IMR-90 (cell line): ENCODE results near the gene XRCC5. TPM values are rescaled to one million over a fixed set of nuclear protein-coding genes. Genes with fewer than 3 reads are reported as not detected.

ENCODE experiments used
- ATAC-seq: fragments of 200-7000 bp; cut with Tn5 transposase; 2 replicates; pipeline ENCODE4 v1.9.1; 2020; ENCODE audit warnings: low read depth, mild to moderate bottlenecking, moderate library complexity
- BruUV-seq: library from RNA; stranded (reverse); fragments of 400-500 nt; replicated peaks from 2 replicates; lab custom pipeline; 2021; lab: Mats Ljungman, UMichigan
- CTCF ChIA-PET: fragments of 300-600 bp; formaldehyde crosslinking; extraction: SDS; loops from one replicate; lab custom pipeline; 2021; ENCODE audit warnings: antibody characterized with exemption; lab: Yijun Ruan, JAX
- POLR2A ChIA-PET: fragments of 300-600 bp; sonication (Branson Sonifier 250); formaldehyde crosslinking; loops from one replicate; lab custom pipeline; 2022; ENCODE audit warnings: antibody characterized with exemption; ENCODE audit not compliant: unreplicated experiment; lab: Charles Lee
- DNase-seq: peaks from one replicate; pipeline ENCODE4 v3.0.0; 2013
- H2AFZ ChIP-seq: replicated peaks from 2 replicates; pipeline ENCODE3; 2013; ENCODE audit warnings: low read length, mild to moderate bottlenecking; ENCODE audit not compliant: poor library complexity
- H2AK5ac ChIP-seq: 2 replicates; pipeline ENCODE4 v1.6.1; 2013; ENCODE audit warnings: low read depth, low read length, inconsistent platforms
- H2AK9ac ChIP-seq: replicated peaks from 2 replicates; pipeline ENCODE3; 2013; ENCODE audit warnings: mild to moderate bottlenecking, low read depth, low read length, moderate library complexity; ENCODE audit not compliant: poor library complexity
- H2BK120ac ChIP-seq: 2 replicates; pipeline ENCODE4 v1.6.1; 2013; ENCODE audit warnings: low read depth, low read length, inconsistent platforms
- H2BK15ac ChIP-seq: 3 replicates; pipeline ENCODE4 v1.6.1; 2013; ENCODE audit warnings: low read depth, low read length, inconsistent platforms
- H2BK20ac ChIP-seq: 2 replicates; pipeline ENCODE4 v1.6.1; 2013; ENCODE audit warnings: low read depth, mild to moderate bottlenecking, inconsistent platforms, low read length, moderate library complexity
- H2BK5ac ChIP-seq: 2 replicates; pipeline ENCODE4 v1.6.1; 2013; ENCODE audit warnings: mild to moderate bottlenecking, low read depth, low read length, inconsistent platforms; ENCODE audit not compliant: poor library complexity, severe bottlenecking
- H3K14ac ChIP-seq: replicated peaks from 2 replicates; pipeline ENCODE4 v1.6.1; 2013; ENCODE audit warnings: low read depth, low read length, inconsistent platforms
- H3K18ac ChIP-seq: 2 replicates; pipeline ENCODE4 v1.6.1; 2013; ENCODE audit warnings: low read depth, low read length, control low read depth
- H3K23ac ChIP-seq: 2 replicates; pipeline ENCODE4 v1.6.1; 2013; ENCODE audit warnings: low read depth, low read length, inconsistent platforms
- H3K27ac ChIP-seq: 2 replicates; pipeline ENCODE4 v1.5.1; 2013; ENCODE audit warnings: mild to moderate bottlenecking, control low read depth, low read length; ENCODE audit not compliant: insufficient read depth
- H3K27me3 ChIP-seq: 2 replicates; pipeline ENCODE4 v1.6.1; 2013; ENCODE audit warnings: low read length; ENCODE audit not compliant: control insufficient read depth, insufficient read depth
- H3K36me3 ChIP-seq: 2 replicates; pipeline ENCODE4 v1.6.1; 2013; ENCODE audit warnings: low read length, mixed read lengths; ENCODE audit not compliant: control insufficient read depth, insufficient read depth
- H3K4ac ChIP-seq: 2 replicates; pipeline ENCODE4 v1.6.1; 2013; ENCODE audit warnings: low read depth, low read length, inconsistent platforms
- H3K4me1 ChIP-seq: 2 replicates; pipeline ENCODE4 v1.6.1; 2013; ENCODE audit warnings: low read length, mixed read lengths; ENCODE audit not compliant: control insufficient read depth, insufficient read depth
- H3K4me2 ChIP-seq: 2 replicates; pipeline ENCODE4 v1.6.1; 2013; ENCODE audit warnings: low read depth, mild to moderate bottlenecking, control low read depth, low read length, moderate library complexity
- H3K4me3 ChIP-seq: 2 replicates; pipeline ENCODE4 v1.5.1; 2013; ENCODE audit warnings: low read depth, mild to moderate bottlenecking, control low read depth, low read length, moderate library complexity; ENCODE audit not compliant: insufficient read depth
- H3K56ac ChIP-seq: 2 replicates; pipeline ENCODE4 v1.6.1; 2013; ENCODE audit warnings: low read length, inconsistent platforms; ENCODE audit not compliant: insufficient read depth; ENCODE audit errors: extremely low read depth
- H3K79me1 ChIP-seq, 2 experiments: 2 replicates each; pipeline ENCODE4 v1.6.1; 2013; ENCODE audit warnings: low read length in 2 of 2, inconsistent platforms in 1 of 2, low read depth in 1 of 2
- H3K9ac ChIP-seq: 2 replicates; pipeline ENCODE4 v1.6.1; 2013; ENCODE audit warnings: low read depth, low read length, control low read depth
- H3K9me1 ChIP-seq: 2 replicates; pipeline ENCODE4 v1.6.1; 2013; ENCODE audit warnings: low read length, inconsistent platforms; ENCODE audit not compliant: insufficient read depth
- H3K9me3 ChIP-seq: 2 replicates; pipeline ENCODE4 v1.6.1; 2013; ENCODE audit warnings: low read length; ENCODE audit not compliant: control insufficient read depth, insufficient read depth
- H4K20me1 ChIP-seq: 2 replicates; pipeline ENCODE4 v1.6.1; 2013; ENCODE audit warnings: low read length, inconsistent platforms; ENCODE audit not compliant: insufficient read depth
- H4K5ac ChIP-seq: 2 replicates; pipeline ENCODE4 v1.6.1; 2013; ENCODE audit warnings: mild to moderate bottlenecking, low read depth, low read length, control low read depth
- H4K8ac ChIP-seq, 2 experiments: 2 replicates each; pipeline ENCODE4 v1.6.1; 2013; ENCODE audit warnings: low read depth in 2 of 2, low read length in 2 of 2, control low read depth in 1 of 2, inconsistent platforms in 1 of 2
- H4K91ac ChIP-seq: 2 replicates; pipeline ENCODE4 v1.6.1; 2013; ENCODE audit warnings: low read depth, low read length, inconsistent platforms; ENCODE audit not compliant: insufficient read depth
- BHLHE40 ChIP-seq: fragments of 150-350 bp; IDR thresholded peaks from 2 replicates; pipeline ENCODE4 v1.6.1; 2016; ENCODE audit warnings: mild to moderate bottlenecking, low read depth, low read length
- CEBPB ChIP-seq: IDR thresholded peaks from 2 replicates; pipeline ENCODE4 v1.6.1; 2012; ENCODE audit warnings: low read depth, low read length, improper control_type of control experiment
- CHD1 ChIP-seq: IDR thresholded peaks from 2 replicates; pipeline ENCODE4 v1.6.1; 2012; ENCODE audit warnings: low read depth, low read length, improper control_type of control experiment
- FOS ChIP-seq: fragments of 150-350 bp; IDR thresholded peaks from 2 replicates; pipeline ENCODE4 v1.6.1; 2016; ENCODE audit warnings: low read depth, low read length
- MAFK ChIP-seq: IDR thresholded peaks from 2 replicates; pipeline ENCODE4 v1.6.1; 2012; ENCODE audit warnings: low read depth, low read length, improper control_type of control experiment
- MAZ ChIP-seq: IDR thresholded peaks from 2 replicates; pipeline ENCODE4 v1.6.1; 2012; ENCODE audit warnings: low read depth, mild to moderate bottlenecking, low read length, improper control_type of control experiment, moderate library complexity, borderline replicate concordance
- MXI1 ChIP-seq: IDR thresholded peaks from 2 replicates; pipeline ENCODE4 v1.6.1; 2012; ENCODE audit warnings: low read depth, mild to moderate bottlenecking, low read length, moderate library complexity, borderline replicate concordance
- NFE2L2 ChIP-seq: fragments of 150-350 bp; IDR thresholded peaks from 2 replicates; pipeline ENCODE4 v1.6.1; 2016; ENCODE audit warnings: low read depth, mild to moderate bottlenecking, low read length
- POLR2A ChIP-seq: IDR thresholded peaks from 2 replicates; pipeline ENCODE4 v1.6.1; 2012; ENCODE audit warnings: mild to moderate bottlenecking, low read depth, low read length
- RAD21 ChIP-seq: IDR thresholded peaks from 2 replicates; pipeline ENCODE4 v1.6.1; 2012; ENCODE audit warnings: low read length, improper control_type of control experiment
- RCOR1 ChIP-seq: IDR thresholded peaks from 2 replicates; pipeline ENCODE4 v1.6.1; 2012; ENCODE audit warnings: mild to moderate bottlenecking, low read length, improper control_type of control experiment; ENCODE audit not compliant: insufficient replicate concordance
- RFX5 ChIP-seq: IDR thresholded peaks from 2 replicates; pipeline ENCODE4 v1.8.0; 2012; ENCODE audit warnings: low read depth, mild to moderate bottlenecking, low read length, moderate library complexity
- SMC3 ChIP-seq: fragments of 150-350 bp; IDR thresholded peaks from 2 replicates; pipeline ENCODE4 v1.6.1; 2016; ENCODE audit warnings: low read depth, mild to moderate bottlenecking, antibody characterized with exemption, low read length, moderate library complexity
- WGBS, 2 experiments: methylation state at CpG; one replicate each; pipeline versions ENCODE4 v1.1.5 to v1.1.7; 2013; ENCODE audit warnings: missing lambda C conversion rate in 2 of 2; ENCODE audit not compliant: insufficient read length in 1 of 2; ENCODE audit errors: extremely low coverage in 2 of 2; 5-methylcytosine and 5-hydroxymethylcytosine counted together
- dilution Hi-C: fragments of 300-500 bp; cut with HindIII; formaldehyde crosslinking; loops from one replicate; pipeline ENCODE4 v1.14.3; 2018; ENCODE audit warnings: low sequenced_read_pairs; ENCODE audit not compliant: unreplicated experiment
- in situ Hi-C: fragments of 300-500 bp; cut with MboI; formaldehyde crosslinking; loops from 3 replicates; pipeline ENCODE4 v1.14.3; 2019; ENCODE audit warnings: low sequenced_read_pairs, inconsistent platforms, mixed read lengths
- intact Hi-C: fragments of 100-400 bp; cut with micrococcal nuclease; formaldehyde crosslinking; loops from 2 replicates; pipeline ENCODE4 v1.10.0; 2022
- polyA plus RNA-seq, 3 experiments: library from polyadenylated mRNA; depleted of rRNA; stranded (reverse); fragments of >200 nt; gene quantifications; 2 replicates each; pipeline ENCODE4 v1.2.3, GENCODE V29; 2012; ENCODE audit warnings: low replicate concordance in 1 of 3
- total RNA-seq: library from RNA; depleted of rRNA; stranded (reverse); fragments of >200 nt; gene quantifications from 2 replicates; pipeline ENCODE4 v1.2.3, GENCODE V29; 2012
- TF ChIP-seq, protein P1 (sequence below): fragments of 150-350 bp; IDR thresholded peaks from 2 replicates; pipeline ENCODE4 v1.6.1; 2016; ENCODE audit warnings: low read depth, mild to moderate bottlenecking, low read length, moderate library complexity, borderline replicate concordance
- TF ChIP-seq, protein P2 (sequence below): conservative IDR thresholded peaks from 2 replicates; pipeline ENCODE4 v1.5.1; 2012; ENCODE audit warnings: mild to moderate bottlenecking, low read depth, low read length, improper control_type of control experiment
- TF ChIP-seq, protein P3 (sequence below): fragments of 150-350 bp; IDR thresholded peaks from 2 replicates; pipeline ENCODE4 v1.6.1; 2017; ENCODE audit warnings: mild to moderate bottlenecking, antibody characterized with exemption, low read length, low read depth

The XRCC5 gene
- total and polyA plus RNA-seq, 2 of the 4 experiments (the other 2 are of a cell fraction): 144 to 509 TPM

DNA sequence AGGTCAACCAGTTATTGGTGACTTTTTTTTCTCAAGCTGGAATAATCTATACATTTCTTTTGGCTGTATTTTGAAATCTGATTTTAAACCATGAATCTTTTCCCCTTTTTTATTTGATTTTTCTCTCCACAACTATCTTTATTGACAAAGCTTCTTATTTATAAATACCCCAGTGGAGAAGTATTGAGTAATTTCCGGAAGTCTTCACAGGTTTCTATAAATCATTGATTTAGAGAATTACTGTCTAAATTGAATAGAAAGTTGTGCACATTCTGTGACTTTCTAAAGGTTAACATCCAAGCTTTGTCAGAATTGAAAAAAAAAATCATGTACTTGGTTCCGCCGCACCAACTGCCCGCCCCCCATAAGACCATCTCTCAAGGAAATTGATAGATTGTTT is 39.8 kb downstream of the XRCC5 start:
- no peak overlapping the region for H3K23ac ChIP-seq
- no peak overlapping the region for H2AK5ac ChIP-seq
- H3K14ac ChIP-seq: no peak overlapping the region
- intact Hi-C loops: no loop called here
- H2BK20ac ChIP-seq: no peak overlapping the region
- no peak overlapping the region for H2BK15ac ChIP-seq
- no peak overlapping the region for H4K91ac ChIP-seq
- no peak overlapping the region for H2AFZ ChIP-seq
- no peak overlapping the region for H4K8ac ChIP-seq
- no peak overlapping the region for H2BK5ac ChIP-seq
- no peak for TF ChIP-seq RFX5
- TF ChIP-seq, protein P1, sequence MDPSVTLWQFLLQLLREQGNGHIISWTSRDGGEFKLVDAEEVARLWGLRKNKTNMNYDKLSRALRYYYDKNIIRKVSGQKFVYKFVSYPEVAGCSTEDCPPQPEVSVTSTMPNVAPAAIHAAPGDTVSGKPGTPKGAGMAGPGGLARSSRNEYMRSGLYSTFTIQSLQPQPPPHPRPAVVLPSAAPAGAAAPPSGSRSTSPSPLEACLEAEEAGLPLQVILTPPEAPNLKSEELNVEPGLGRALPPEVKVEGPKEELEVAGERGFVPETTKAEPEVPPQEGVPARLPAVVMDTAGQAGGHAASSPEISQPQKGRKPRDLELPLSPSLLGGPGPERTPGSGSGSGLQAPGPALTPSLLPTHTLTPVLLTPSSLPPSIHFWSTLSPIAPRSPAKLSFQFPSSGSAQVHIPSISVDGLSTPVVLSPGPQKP: no peak
- no peak for TF ChIP-seq SMC3
- TF ChIP-seq NFE2L2: no peak
- TF ChIP-seq, protein P2, sequence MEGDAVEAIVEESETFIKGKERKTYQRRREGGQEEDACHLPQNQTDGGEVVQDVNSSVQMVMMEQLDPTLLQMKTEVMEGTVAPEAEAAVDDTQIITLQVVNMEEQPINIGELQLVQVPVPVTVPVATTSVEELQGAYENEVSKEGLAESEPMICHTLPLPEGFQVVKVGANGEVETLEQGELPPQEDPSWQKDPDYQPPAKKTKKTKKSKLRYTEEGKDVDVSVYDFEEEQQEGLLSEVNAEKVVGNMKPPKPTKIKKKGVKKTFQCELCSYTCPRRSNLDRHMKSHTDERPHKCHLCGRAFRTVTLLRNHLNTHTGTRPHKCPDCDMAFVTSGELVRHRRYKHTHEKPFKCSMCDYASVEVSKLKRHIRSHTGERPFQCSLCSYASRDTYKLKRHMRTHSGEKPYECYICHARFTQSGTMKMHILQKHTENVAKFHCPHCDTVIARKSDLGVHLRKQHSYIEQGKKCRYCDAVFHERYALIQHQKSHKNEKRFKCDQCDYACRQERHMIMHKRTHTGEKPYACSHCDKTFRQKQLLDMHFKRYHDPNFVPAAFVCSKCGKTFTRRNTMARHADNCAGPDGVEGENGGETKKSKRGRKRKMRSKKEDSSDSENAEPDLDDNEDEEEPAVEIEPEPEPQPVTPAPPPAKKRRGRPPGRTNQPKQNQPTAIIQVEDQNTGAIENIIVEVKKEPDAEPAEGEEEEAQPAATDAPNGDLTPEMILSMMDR: no peak
- no peak for TF ChIP-seq RCOR1
- no peak for TF ChIP-seq POLR2A
- TF ChIP-seq, protein P3, sequence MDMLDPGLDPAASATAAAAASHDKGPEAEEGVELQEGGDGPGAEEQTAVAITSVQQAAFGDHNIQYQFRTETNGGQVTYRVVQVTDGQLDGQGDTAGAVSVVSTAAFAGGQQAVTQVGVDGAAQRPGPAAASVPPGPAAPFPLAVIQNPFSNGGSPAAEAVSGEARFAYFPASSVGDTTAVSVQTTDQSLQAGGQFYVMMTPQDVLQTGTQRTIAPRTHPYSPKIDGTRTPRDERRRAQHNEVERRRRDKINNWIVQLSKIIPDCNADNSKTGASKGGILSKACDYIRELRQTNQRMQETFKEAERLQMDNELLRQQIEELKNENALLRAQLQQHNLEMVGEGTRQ: no peak
- no peak for TF ChIP-seq RAD21
- TF ChIP-seq CEBPB: no peak
- TF ChIP-seq BHLHE40: no peak
- TF ChIP-seq MXI1: no peak
- no peak for TF ChIP-seq CHD1
- no peak for TF ChIP-seq FOS
- TF ChIP-seq MAFK: no peak
- TF ChIP-seq MAZ: no peak
- ChIA-PET POLR2A (interaction anchor here (0.6 kb wide), 1 partner anchor 57 kb away, joined by 3 read pairs; no protein-coding TSS in a partner anchor), CTCF (no interaction called here)
- H3K27me3 ChIP-seq: no peaks in the 10 kb centered on the region
- H4K5ac ChIP-seq: no peak overlapping the region
- no peak for ATAC-seq
- BruUV-seq: no TSS peak
- H3K18ac ChIP-seq: no peak overlapping the region
- in situ Hi-C loops: no loop called here
- H3K27ac ChIP-seq: no peak overlapping the region
- H4K20me1 ChIP-seq: peaks cover 9% of the 10 kb centered on the region; the same call in 1 of the 2 replicates
- H3K4me1 ChIP-seq: peaks cover 3% of the 10 kb centered on the region; the same call in 1 of the 2 replicates
- WGBS, 2 experiments: no CpG with 5 or more reads among the region's 4 CpGs
- peaks cover 52% of the 10 kb centered on the region for H3K36me3 ChIP-seq
- H2BK120ac ChIP-seq: no peak overlapping the region
- H3K4ac ChIP-seq: no peak overlapping the region
- peaks cover 9% of the 10 kb centered on the region; the same call in 1 of the 2 replicates for H3K9me1 ChIP-seq
- H3K4me2 ChIP-seq: no peak overlapping the region
- DNase-seq: no peak
- H2AK9ac ChIP-seq: no peak overlapping the region
- peaks cover 35 to 58% of the 10 kb centered on the region in 2 experiments for H3K79me1 ChIP-seq
- H3K4me3 ChIP-seq: no peak overlapping the region
- no peaks in the 10 kb centered on the region for H3K9me3 ChIP-seq
- dilution Hi-C loops: no loop called here
- H3K9ac ChIP-seq: no peak overlapping the region
- H3K56ac ChIP-seq: no peak overlapping the region
